ENCODE results near the gene SLC8A1.

GRCh38 chr2:40173276-40173675 is 278.6 kb downstream of the SLC8A1 start:
- TF ChIP-seq CTCF (IDR thresholded peaks at IDR 0.05) (no peak), POLR2A (IDR thresholded peaks at IDR 0.05) (no peak), EP300 (IDR thresholded peaks at IDR 0.05) (no peak)
